SK-N-SH treated with all-trans-retinoic acid at 6 μM for 48 hours (cell line): Measurements from ENCODE around the gene FRMD4A.
A peak's percentile ranks its signal among the peaks of the same experiment; 100 is the strongest.

ENCODE experiments used
- ATAC-seq: fragments of 200-7000 bp; cut with Tn5 transposase; 3 replicates; pipeline ENCODE4 v1.9.1; 2020; ENCODE audit warnings: mild to moderate bottlenecking, moderate library complexity
- CSDC2 ChIP-seq: fragments of 250-450 bp; sonication (Bioruptor Pico); IDR thresholded peaks from 2 replicates; pipeline ENCODE4 v1.5.0; 2020; ENCODE audit warnings: mild to moderate bottlenecking, moderate library complexity
- ISL1 ChIP-seq: fragments of 250-450 bp; sonication (Bioruptor Pico); IDR thresholded peaks from 2 replicates; pipeline ENCODE4 v2.1.2; 2022; ENCODE audit warnings: mild to moderate bottlenecking, moderate library complexity
- OSR1 ChIP-seq: fragments of 250-450 bp; sonication (Bioruptor Pico); IDR thresholded peaks from 2 replicates; pipeline ENCODE4 v1.8.0; 2022; ENCODE audit warnings: moderate library complexity, mild to moderate bottlenecking, inconsistent platforms
- PPARA ChIP-seq: fragments of 250-450 bp; sonication (Bioruptor Pico); IDR thresholded peaks from 2 replicates; pipeline ENCODE4 v1.5.0; 2020; ENCODE audit warnings: mild to moderate bottlenecking, borderline replicate concordance
- RARB ChIP-seq: fragments of 250-450 bp; sonication (Bioruptor Pico); IDR thresholded peaks from 2 replicates; pipeline ENCODE4 v1.8.0; 2021; ENCODE audit warnings: mild to moderate bottlenecking, moderate library complexity
- SNAI2 ChIP-seq: fragments of 250-450 bp; sonication (Bioruptor Pico); IDR thresholded peaks from 2 replicates; pipeline ENCODE4 v1.5.0; 2020; ENCODE audit warnings: mild to moderate bottlenecking, moderate library complexity
- TCF4 ChIP-seq: fragments of 250-450 bp; sonication (Bioruptor Pico); IDR thresholded peaks from 2 replicates; pipeline ENCODE4 v1.8.0; 2021; ENCODE audit warnings: mild to moderate bottlenecking, moderate library complexity, borderline replicate concordance
- TOX ChIP-seq: fragments of 250-450 bp; sonication (Bioruptor Pico); IDR thresholded peaks from 2 replicates; pipeline ENCODE4 v1.8.0; 2021; ENCODE audit warnings: mild to moderate bottlenecking, moderate library complexity, borderline replicate concordance
- ZC3H10 ChIP-seq: fragments of 250-450 bp; sonication (Bioruptor Pico); IDR thresholded peaks from 2 replicates; pipeline ENCODE4 v1.5.1; 2021; ENCODE audit warnings: mild to moderate bottlenecking, moderate library complexity
- ZFP3 ChIP-seq: fragments of 250-450 bp; sonication (Bioruptor Pico); IDR thresholded peaks from 2 replicates; pipeline ENCODE4 v1.5.0; 2020; ENCODE audit warnings: mild to moderate bottlenecking, moderate library complexity
- ZNF565 ChIP-seq: fragments of 450-650 bp; formaldehyde crosslinking; conservative IDR thresholded peaks from 2 replicates; pipeline ENCODE4 v1.5.0; 2020; ENCODE audit warnings: low read depth, mild to moderate bottlenecking, moderate library complexity
- ZNF70 ChIP-seq: fragments of 450-650 bp; formaldehyde crosslinking; IDR thresholded peaks from 2 replicates; pipeline ENCODE4 v1.5.0; 2020; ENCODE audit warnings: mild to moderate bottlenecking, moderate library complexity
- ZNF8 ChIP-seq: fragments of 450-650 bp; formaldehyde crosslinking; IDR thresholded peaks from 2 replicates; pipeline ENCODE4 v1.5.0; 2020; ENCODE audit warnings: mild to moderate bottlenecking, moderate library complexity
- TF ChIP-seq, protein P1 (sequence below): fragments of 250-450 bp; sonication (Bioruptor Pico); IDR thresholded peaks from 2 replicates; pipeline ENCODE4 v1.5.1; 2021; ENCODE audit warnings: mild to moderate bottlenecking, moderate library complexity
- TF ChIP-seq, protein P2 (sequence below): fragments of 250-450 bp; sonication (Bioruptor Pico); IDR thresholded peaks from 2 replicates; pipeline ENCODE4 v1.8.0; 2020; ENCODE audit warnings: mild to moderate bottlenecking, moderate library complexity, borderline replicate concordance
- TF ChIP-seq, protein P3 (sequence below): fragments of 250-450 bp; sonication (Bioruptor Pico); IDR thresholded peaks from 2 replicates; pipeline ENCODE4 v1.5.0; 2020; ENCODE audit warnings: mild to moderate bottlenecking, moderate library complexity

Gene FRMD4A

DNA sequence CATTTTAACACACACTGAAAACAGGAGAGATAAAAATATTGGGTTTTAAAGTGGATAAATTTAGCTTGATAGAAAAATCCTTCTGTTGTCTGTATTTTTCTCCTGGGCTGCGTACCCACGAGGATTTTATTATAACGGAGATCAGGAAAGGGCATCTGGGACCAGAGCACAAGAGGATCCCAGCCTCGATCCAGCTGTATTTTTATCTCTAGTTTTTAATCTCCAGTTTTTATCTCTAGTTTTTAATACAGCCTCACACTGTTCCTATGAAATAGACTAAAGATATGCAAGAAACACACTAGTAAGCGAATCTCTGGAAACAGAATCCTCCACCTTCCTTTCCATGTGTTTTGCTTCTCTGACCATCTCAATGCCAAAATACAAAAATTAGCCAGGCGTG lies 295.2 kb downstream of the FRMD4A start:
- TF ChIP-seq, protein P1, sequence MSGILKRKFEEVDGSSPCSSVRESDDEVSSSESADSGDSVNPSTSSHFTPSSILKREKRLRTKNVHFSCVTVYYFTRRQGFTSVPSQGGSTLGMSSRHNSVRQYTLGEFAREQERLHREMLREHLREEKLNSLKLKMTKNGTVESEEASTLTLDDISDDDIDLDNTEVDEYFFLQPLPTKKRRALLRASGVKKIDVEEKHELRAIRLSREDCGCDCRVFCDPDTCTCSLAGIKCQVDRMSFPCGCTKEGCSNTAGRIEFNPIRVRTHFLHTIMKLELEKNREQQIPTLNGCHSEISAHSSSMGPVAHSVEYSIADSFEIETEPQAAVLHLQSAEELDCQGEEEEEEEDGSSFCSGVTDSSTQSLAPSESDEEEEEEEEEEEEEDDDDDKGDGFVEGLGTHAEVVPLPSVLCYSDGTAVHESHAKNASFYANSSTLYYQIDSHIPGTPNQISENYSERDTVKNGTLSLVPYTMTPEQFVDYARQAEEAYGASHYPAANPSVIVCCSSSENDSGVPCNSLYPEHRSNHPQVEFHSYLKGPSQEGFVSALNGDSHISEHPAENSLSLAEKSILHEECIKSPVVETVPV (CRISPR knock-in tag): no peak
- no peak for TF ChIP-seq PPARA (CRISPR knock-in tag)
- TF ChIP-seq CSDC2 (CRISPR knock-in tag): no peak
- TF ChIP-seq TCF4 (CRISPR knock-in tag): peak; percentile 40; the same call in 1 of the 2 replicates
- TF ChIP-seq ZC3H10 (CRISPR knock-in tag): no peak

DNA sequence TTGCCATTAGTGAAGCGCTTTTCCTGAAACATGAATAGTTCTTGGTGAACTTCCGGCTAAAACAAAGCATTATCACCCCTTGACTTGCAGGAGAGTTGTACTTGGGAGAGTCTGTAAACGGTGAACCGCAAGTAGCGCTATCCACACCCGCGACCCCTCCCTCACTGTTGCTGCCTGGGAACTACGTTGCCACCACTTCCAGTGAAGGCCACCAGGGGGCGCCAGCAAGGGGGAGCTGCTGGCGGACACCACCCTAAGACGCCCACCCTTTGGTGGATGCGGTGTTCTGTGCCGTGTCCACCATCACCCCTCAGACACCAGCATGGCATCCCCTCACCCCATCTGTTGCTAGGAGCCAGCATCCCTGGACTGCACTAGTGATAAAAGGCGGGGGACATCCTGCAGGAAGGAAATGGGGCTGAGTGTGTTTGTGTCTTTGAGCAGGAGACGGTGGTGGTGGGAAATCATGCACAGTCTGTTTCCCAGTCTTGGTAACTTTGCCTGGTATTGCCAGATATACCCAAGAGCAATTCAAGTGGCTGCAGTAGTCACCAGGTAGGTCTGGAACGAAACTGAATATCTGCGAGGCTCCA lies 298.2 kb downstream of the FRMD4A start:
- no peak for TF ChIP-seq CSDC2 (CRISPR knock-in tag)
- no peak for TF ChIP-seq TOX (CRISPR knock-in tag)
- no peak for TF ChIP-seq OSR1
- TF ChIP-seq, all 23 proteins: peak for 0
- ATAC-seq: no peak

More for the DNA sequence above, 295.2 kb downstream of the FRMD4A start:
- ATAC-seq: no peak

DNA sequence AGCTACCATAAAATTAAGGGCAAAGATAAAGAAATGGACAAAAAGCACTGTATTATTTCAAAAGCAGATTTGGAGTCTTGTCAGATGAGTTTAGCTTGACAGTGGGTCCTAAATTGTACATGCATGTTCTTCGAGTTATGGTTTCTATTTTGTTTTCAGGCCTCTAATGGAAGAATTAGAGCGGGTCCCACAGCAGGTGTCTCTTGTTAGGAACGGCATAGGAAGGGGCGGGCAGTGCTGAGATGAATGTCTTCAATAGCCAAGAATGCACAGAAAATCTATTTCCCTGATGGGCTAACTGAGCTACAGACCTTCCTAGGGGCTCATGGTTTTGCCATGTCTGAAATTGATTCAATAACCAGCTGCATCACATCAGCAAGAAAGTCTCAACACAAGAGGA lies 304.4 kb downstream of the FRMD4A start:
- TF ChIP-seq, protein P2, sequence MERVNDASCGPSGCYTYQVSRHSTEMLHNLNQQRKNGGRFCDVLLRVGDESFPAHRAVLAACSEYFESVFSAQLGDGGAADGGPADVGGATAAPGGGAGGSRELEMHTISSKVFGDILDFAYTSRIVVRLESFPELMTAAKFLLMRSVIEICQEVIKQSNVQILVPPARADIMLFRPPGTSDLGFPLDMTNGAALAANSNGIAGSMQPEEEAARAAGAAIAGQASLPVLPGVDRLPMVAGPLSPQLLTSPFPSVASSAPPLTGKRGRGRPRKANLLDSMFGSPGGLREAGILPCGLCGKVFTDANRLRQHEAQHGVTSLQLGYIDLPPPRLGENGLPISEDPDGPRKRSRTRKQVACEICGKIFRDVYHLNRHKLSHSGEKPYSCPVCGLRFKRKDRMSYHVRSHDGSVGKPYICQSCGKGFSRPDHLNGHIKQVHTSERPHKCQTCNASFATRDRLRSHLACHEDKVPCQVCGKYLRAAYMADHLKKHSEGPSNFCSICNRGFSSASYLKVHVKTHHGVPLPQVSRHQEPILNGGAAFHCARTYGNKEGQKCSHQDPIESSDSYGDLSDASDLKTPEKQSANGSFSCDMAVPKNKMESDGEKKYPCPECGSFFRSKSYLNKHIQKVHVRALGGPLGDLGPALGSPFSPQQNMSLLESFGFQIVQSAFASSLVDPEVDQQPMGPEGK: no peak
- TF ChIP-seq ZNF8 (CRISPR knock-in tag) (no peak), ZNF70 (no peak), RARB (CRISPR knock-in tag) (no peak), ZC3H10 (CRISPR knock-in tag) (no peak), TOX (CRISPR knock-in tag) (no peak)
- TF ChIP-seq, protein P1 (CRISPR knock-in tag): no peak
- no peak for ATAC-seq

DNA sequence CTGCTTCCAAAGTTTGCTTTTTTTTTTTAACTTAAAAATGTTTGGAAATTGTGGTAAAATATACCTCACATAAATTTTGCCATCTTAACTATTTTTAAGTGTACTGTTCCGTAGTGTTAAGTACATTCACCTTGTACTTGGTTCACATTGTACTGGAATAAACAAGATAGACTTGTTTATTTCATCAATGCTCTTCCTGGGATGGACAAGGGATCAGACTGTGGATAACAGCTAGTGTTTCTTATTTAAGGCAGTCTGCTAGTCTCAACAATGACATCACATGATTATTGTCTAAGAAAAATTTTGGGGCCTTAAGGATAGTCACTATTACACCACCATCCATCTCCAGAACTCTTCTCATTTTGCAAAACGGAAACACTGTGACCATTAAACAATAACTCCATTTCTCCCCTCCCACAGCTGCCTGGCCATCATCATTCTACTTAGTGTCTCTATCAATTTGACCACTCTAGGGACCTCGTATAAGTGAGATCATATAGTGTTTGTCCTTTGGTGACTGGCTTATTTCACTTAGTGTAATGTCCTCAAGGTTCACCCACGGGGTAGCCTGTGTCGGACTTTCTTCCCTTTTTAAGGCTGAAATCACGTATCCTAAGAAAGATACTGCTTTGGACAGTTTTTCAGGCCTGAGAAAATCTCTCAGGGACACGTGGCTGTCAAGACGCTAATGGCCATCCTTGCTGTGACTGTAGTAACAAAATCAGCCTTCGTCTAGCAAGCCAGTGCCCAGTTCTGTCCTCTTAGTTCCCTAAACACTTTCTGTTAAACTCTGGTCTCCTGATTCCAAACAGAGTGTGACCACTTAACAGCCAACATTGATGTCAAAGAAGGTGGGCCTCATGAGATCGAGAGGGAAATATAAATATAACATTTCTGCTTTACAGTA lies 305.2 kb downstream of the FRMD4A start:
- no peak for ATAC-seq
- no peak for TF ChIP-seq ISL1
- TF ChIP-seq SNAI2: no peak
- TF ChIP-seq ZNF70: no peak
- no peak for TF ChIP-seq ZFP3 (CRISPR knock-in tag)
- TF ChIP-seq OSR1: no peak
- no peak for TF ChIP-seq ZNF565 (CRISPR knock-in tag)
- TF ChIP-seq, protein P3, sequence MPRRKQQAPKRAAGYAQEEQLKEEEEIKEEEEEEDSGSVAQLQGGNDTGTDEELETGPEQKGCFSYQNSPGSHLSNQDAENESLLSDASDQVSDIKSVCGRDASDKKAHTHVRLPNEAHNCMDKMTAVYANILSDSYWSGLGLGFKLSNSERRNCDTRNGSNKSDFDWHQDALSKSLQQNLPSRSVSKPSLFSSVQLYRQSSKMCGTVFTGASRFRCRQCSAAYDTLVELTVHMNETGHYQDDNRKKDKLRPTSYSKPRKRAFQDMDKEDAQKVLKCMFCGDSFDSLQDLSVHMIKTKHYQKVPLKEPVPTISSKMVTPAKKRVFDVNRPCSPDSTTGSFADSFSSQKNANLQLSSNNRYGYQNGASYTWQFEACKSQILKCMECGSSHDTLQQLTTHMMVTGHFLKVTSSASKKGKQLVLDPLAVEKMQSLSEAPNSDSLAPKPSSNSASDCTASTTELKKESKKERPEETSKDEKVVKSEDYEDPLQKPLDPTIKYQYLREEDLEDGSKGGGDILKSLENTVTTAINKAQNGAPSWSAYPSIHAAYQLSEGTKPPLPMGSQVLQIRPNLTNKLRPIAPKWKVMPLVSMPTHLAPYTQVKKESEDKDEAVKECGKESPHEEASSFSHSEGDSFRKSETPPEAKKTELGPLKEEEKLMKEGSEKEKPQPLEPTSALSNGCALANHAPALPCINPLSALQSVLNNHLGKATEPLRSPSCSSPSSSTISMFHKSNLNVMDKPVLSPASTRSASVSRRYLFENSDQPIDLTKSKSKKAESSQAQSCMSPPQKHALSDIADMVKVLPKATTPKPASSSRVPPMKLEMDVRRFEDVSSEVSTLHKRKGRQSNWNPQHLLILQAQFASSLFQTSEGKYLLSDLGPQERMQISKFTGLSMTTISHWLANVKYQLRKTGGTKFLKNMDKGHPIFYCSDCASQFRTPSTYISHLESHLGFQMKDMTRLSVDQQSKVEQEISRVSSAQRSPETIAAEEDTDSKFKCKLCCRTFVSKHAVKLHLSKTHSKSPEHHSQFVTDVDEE (CRISPR knock-in tag): no peak
- TF ChIP-seq, all 23 proteins: peak for 0
